Gastroesophageal sphincter (tissue), 3 donors: ENCODE results near the gene RBKS.

Experiments used
- EP300 ChIP-seq: sonication (generic); formaldehyde crosslinking; IDR thresholded peaks from one replicate; pipeline ENCODE4 v1.6.1; 2017; ENCODE audit warnings: antibody characterized with exemption, mild to moderate bottlenecking
- POLR2A ChIP-seq, 2 donors: fragments of 450-650 bp; IDR thresholded peaks; one replicate each; pipeline ENCODE4 v1.6.1; 2017; ENCODE audit warnings: antibody characterized with exemption in 2 of 2, mild to moderate bottlenecking in 2 of 2, moderate library complexity in 1 of 2
- POLR2AphosphoS5 ChIP-seq: sonication (generic); formaldehyde crosslinking; IDR thresholded peaks from one replicate; pipeline ENCODE4 v1.6.1; 2017; ENCODE audit warnings: antibody characterized with exemption
- TF ChIP-seq, protein P1 (sequence below), 4 experiments: fragments of 200-600 bp in 2 of 4; fragments of 450-650 bp in 2 of 4; sonication (generic) in 1 of 4; IDR thresholded peaks; one replicate each; pipeline ENCODE4 v1.5.1; 2017 to 2019; ENCODE audit warnings: antibody characterized with exemption in 4 of 4, mild to moderate bottlenecking in 2 of 4, moderate library complexity in 2 of 4

DNA sequence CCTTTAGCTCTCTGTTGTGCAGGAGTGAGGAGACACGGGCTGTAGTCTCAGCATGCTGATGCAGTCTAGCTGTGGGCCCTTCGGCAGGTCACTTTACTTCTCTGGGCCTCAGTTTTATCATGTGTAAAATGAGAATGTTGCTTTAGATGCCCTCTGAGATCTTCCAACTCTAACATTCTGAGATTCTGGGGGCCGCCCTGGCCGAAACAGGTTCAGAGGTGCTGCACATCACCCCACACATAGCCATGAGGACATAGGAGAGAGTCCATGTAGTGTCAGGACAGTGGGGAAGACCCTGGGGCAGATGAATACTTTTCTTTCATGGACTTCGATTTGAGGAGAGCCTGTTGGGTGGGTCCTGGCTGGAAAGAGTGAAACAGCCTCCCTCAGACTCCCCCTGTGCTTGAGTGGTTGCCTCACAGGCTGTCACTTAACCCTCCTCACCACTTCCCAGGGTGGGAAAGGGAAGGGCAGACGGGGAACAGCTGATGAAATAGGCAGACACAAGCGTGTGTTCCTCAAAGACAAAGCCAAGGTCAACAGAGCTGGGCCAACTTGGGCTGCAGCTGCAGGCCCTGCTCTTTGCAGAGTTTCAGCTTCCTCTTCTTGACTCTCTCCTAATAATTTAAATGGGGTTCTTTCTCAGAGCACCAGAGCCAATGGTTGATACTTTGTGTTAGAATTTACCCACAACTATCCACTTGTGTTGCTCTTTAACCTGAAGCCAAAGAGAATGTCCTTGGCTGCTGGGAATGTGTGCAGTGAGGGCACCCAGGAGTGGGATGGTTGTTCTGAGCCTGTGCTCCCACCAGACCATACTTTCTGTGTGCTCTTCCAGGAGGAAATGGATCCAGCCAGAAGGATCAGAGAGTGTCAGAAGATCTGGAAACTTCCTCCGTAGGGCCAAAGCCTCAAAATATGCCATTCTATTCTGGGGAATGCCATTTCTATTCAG lies 133.4 kb downstream of the RBKS start:
- TF ChIP-seq POLR2A (IDR thresholded peaks at IDR 0.05): no peak
- no peak for TF ChIP-seq POLR2AphosphoS5
- TF ChIP-seq, protein P1, sequence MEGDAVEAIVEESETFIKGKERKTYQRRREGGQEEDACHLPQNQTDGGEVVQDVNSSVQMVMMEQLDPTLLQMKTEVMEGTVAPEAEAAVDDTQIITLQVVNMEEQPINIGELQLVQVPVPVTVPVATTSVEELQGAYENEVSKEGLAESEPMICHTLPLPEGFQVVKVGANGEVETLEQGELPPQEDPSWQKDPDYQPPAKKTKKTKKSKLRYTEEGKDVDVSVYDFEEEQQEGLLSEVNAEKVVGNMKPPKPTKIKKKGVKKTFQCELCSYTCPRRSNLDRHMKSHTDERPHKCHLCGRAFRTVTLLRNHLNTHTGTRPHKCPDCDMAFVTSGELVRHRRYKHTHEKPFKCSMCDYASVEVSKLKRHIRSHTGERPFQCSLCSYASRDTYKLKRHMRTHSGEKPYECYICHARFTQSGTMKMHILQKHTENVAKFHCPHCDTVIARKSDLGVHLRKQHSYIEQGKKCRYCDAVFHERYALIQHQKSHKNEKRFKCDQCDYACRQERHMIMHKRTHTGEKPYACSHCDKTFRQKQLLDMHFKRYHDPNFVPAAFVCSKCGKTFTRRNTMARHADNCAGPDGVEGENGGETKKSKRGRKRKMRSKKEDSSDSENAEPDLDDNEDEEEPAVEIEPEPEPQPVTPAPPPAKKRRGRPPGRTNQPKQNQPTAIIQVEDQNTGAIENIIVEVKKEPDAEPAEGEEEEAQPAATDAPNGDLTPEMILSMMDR (IDR thresholded peaks at IDR 0.05): no peak
- TF ChIP-seq EP300: no peak
